Adipocyte (in vitro differentiated cells): ENCODE data around the gene PDZRN3.
A peak's percentile ranks its signal among the peaks of the same experiment; 100 is the strongest.

ENCODE experiments used
- DNase-seq: peaks from one replicate; pipeline ENCODE4 v3.0.0-alpha.2; 2015; ENCODE audit warnings: low read depth
- H3K27me3 ChIP-seq: replicated peaks from 2 replicates; pipeline ENCODE4 v1.7.0; 2013; ENCODE audit warnings: mild to moderate bottlenecking, low read length, moderate library complexity; ENCODE audit not compliant: control insufficient read depth, insufficient read depth
- H3K36me3 ChIP-seq: 2 replicates; pipeline ENCODE4 v1.7.0; 2013; ENCODE audit warnings: low read length, mild to moderate bottlenecking, moderate library complexity; ENCODE audit not compliant: control insufficient read depth, insufficient read depth, severe bottlenecking
- H3K4me1 ChIP-seq: 2 replicates; pipeline ENCODE4 v1.7.0; 2013; ENCODE audit warnings: mild to moderate bottlenecking, low read length, moderate library complexity; ENCODE audit not compliant: control insufficient read depth, insufficient read depth
- H3K4me3 ChIP-seq: 2 replicates; pipeline ENCODE4 v1.7.0; 2013; ENCODE audit warnings: mild to moderate bottlenecking, low read length, moderate library complexity
- H3K9ac ChIP-seq: 2 replicates; pipeline ENCODE4 v1.7.0; 2013; ENCODE audit warnings: mild to moderate bottlenecking, low read length, moderate library complexity
- H3K9me3 ChIP-seq: 2 replicates; pipeline ENCODE4 v1.7.0; 2013; ENCODE audit warnings: mild to moderate bottlenecking, low read length, moderate library complexity; ENCODE audit not compliant: control insufficient read depth

Gene PDZRN3

DNA sequence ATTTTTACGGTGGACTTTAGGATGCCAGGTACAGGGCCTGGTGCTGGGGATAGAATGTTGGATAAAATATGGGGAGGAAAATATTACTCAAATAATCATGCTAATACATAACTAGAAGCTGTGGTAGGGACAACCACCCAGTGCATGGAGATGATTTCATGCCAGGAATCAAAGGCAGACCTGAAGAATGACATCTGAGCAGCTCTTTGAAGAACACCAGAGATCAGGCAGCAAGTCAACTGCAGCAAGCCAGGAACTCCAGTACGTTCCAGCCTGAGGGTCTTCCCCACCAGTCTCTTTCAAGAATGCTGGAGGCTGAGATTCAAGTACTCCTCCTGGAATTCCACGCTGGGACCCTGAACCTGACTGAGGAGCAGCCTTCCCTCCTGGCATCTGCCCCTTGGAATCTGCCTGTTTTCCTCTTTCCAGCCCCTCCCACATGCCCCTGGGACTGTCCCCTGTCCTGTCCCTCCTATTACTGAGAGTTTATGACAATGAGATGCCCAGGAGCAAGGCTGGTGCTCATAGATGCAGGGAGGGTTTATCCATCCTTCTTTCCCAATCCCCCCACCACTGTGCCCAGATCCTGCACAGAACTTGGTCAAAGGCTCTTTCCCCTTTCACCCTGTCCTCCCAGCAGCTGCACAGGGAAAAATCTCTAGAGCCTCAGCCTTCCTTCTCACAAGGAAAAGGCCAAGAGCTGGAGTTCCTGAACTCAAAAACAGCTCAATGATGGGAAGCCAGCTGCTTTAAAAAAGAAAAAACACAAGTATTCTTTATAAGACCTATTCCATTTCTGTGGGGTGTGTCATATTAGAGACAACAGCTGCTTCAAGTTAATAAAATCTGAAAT, 68.0 kb downstream of the PDZRN3 start:
- peak overlapping the region; percentile 73 for H3K9ac ChIP-seq
- peaks cover 72% of the 10 kb centered on the region for H3K4me1 ChIP-seq
- H3K4me3 ChIP-seq = peak overlapping the region; percentile 62
- no peaks in the 10 kb centered on the region for H3K27me3 ChIP-seq
- no peaks in the 10 kb centered on the region for H3K9me3 ChIP-seq
- DNase-seq = no peak
- peaks cover 3% of the 10 kb centered on the region for H3K36me3 ChIP-seq

DNA sequence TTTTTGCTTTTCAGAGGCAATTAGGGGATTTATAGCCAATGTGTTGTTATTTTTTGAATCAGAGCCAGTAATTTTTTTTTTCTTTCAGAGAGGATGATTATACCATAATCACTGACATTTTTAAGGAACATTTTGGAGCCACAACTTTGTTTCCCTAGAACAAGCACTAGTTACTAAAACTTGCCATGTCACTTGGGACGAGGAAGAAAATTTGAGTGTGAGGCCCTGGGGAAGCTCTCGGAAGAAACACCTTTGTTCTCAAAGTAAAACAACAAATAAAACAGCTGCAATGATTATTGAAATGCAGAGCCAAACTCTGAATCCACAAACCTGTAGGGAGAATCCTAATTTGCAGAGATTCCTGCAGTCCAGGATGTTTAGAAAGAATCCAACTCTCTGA, 69.7 kb downstream of the PDZRN3 start:
- Histone ChIP-seq H3K36me3 (peaks cover 8% of the 10 kb centered on the region), H3K9ac (peak overlapping the region; percentile 48), H3K27me3 (no peaks in the 10 kb centered on the region), H3K9me3 (no peaks in the 10 kb centered on the region), H3K4me1 (peaks cover 60% of the 10 kb centered on the region), H3K4me3 (peak overlapping the region; percentile 60)
- DNase-seq = no peak

- H3K9ac ChIP-seq = no peak overlapping the region
- no peaks in the 10 kb centered on the region for H3K27me3 ChIP-seq
- H3K36me3 ChIP-seq = peaks cover 8% of the 10 kb centered on the region
- peak; percentile 36 for DNase-seq
- H3K9me3 ChIP-seq = no peaks in the 10 kb centered on the region
- no peak overlapping the region for H3K4me3 ChIP-seq
- peaks cover 50% of the 10 kb centered on the region for H3K4me1 ChIP-seq
Measured at GRCh38 chr3:73552700-73553099, 72.0 kb downstream of the PDZRN3 start.

DNA sequence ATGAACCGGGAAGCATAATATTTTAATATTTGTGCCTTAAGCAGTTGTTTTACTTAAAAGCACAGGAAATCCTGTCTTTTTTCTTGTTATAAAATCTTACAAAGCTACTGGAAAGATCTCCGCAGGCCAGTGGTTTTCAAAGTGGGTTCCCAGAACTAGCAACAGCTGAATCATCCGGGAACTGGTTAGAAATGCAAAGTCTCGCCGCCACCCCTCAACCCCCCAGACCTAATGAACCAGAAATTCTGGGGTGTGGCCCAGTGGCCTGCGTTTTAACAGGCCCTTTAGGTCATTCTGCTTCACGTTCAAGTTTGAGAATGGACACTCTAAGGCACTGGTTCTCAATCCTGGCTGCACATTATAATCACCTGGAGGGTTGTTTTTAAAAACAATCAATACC, 74.7 kb downstream of the PDZRN3 start:
- Histone ChIP-seq H3K9ac (no peak overlapping the region), H3K9me3 (no peaks in the 10 kb centered on the region), H3K4me3 (no peak overlapping the region), H3K36me3 (peaks cover 8% of the 10 kb centered on the region), H3K4me1 (peaks cover 46% of the 10 kb centered on the region), H3K27me3 (no peaks in the 10 kb centered on the region)
- no peak for DNase-seq

DNA sequence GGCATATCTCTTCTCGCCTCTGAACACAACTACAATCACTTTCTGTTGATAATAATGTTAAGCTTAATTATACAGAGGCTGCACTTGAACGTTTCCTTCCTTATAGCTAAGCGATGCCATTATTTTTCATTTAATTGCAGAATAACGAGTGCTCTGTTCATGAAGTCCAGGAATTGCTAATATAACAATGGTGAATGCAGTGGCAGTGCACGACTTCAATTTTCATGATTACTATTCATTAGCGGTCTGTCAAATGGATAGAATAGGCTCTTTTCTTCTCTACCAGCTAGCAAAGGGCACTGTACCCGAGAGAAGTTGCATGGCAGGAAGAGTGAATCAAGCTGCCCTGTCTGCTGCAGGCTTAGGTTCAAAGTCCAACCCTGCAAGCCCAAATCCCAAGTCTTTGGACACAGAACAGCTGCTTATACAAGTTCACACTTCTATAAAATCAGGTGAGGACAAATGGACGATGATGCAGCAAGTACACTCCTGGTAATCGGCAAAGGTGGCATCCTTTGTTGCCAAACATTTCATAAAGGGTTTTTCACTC, 75.6 kb downstream of the PDZRN3 start:
- Histone ChIP-seq H3K36me3 (peaks cover 8% of the 10 kb centered on the region), H3K4me1 (peaks cover 46% of the 10 kb centered on the region), H3K4me3 (no peak overlapping the region), H3K9ac (no peak overlapping the region), H3K9me3 (no peaks in the 10 kb centered on the region), H3K27me3 (no peaks in the 10 kb centered on the region)
- no peak for DNase-seq

DNA sequence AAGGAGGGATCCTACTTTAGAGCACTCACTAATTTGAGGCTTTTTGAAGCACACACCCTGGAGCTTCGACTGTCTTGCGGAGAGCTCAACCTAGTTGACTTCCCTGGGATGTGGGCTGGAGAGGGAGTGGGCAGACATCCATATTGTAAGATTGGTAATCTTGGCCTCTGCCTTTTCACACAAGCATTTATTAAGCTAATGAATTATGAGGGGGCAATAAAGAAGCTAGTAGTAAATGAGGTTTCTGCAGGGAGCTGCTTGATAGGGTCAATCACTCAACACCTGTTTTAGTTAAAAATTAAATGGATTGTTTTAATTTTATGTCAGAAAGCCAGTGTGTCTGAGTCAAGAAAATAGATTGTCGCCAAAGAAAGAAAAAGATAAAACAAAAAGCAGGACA, 76.3 kb downstream of the PDZRN3 start:
- Histone ChIP-seq H3K27me3 (no peaks in the 10 kb centered on the region), H3K4me3 (peak overlapping the region; percentile 69), H3K9ac (peak overlapping the region; percentile 84), H3K9me3 (no peaks in the 10 kb centered on the region), H3K4me1 (peaks cover 47% of the 10 kb centered on the region), H3K36me3 (peaks cover 5% of the 10 kb centered on the region)
- DNase-seq = no peak

GRCh38 chr3:73547427-73548248, 77.1 kb downstream of the PDZRN3 start:
- Histone ChIP-seq H3K27me3 (no peaks in the 10 kb centered on the region), H3K4me1 (peaks cover 50% of the 10 kb centered on the region), H3K4me3 (peak overlapping the region; percentile 69), H3K9ac (peak overlapping the region; percentile 84), H3K9me3 (no peaks in the 10 kb centered on the region), H3K36me3 (peaks cover 5% of the 10 kb centered on the region)
- peak; percentile 96 for DNase-seq

DNA sequence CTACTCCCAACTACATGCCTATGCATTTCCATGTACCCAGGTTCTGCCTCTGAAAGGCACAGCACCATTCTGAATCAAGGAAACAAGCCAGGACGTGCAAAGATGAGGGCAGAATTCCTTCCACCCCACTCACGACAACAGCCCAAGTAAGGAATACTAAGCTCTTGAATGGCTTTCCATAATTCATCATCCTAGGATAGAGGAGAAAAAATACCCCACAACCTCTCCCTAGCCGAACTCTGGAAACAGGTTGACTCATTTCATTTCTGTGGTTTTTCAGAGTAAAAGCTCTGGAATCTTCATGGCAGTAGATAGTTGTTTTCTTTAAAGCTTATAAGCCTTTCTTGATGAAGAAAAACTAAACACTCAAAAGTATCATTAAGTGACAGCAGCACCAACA, 77.8 kb downstream of the PDZRN3 start:
- Histone ChIP-seq H3K4me1 (peaks cover 47% of the 10 kb centered on the region), H3K9me3 (no peaks in the 10 kb centered on the region), H3K9ac (peak overlapping the region; percentile 84), H3K4me3 (peak overlapping the region; percentile 69), H3K27me3 (no peaks in the 10 kb centered on the region), H3K36me3 (peaks cover 5% of the 10 kb centered on the region)
- DNase-seq = peak; percentile 81

- Histone ChIP-seq H3K4me1 (peaks cover 58% of the 10 kb centered on the region), H3K4me3 (no peak overlapping the region), H3K36me3 (peaks cover 4% of the 10 kb centered on the region), H3K9ac (no peak overlapping the region), H3K27me3 (no peaks in the 10 kb centered on the region), H3K9me3 (no peaks in the 10 kb centered on the region)
- no peak for DNase-seq
Measured at GRCh38 chr3:73543412-73543811, 81.3 kb downstream of the PDZRN3 start.

DNA sequence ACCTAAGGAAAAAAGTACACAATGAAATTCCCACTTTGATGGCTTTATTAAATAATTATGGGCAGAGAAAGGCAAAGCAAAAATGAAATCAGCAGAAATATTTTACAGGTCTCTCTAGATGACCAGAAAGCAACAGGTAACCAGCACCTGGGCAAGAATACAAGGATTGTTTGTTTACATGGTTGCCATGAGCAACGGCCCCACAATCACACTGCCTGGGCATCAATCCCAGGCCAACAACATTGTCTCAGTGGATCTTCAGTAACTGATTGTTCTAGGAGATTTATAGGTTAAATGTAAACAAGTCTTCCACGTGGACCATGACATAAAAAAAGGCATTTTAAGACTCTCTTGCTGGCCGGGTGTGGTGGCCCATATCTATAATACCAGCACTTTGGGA, 82.6 kb downstream of the PDZRN3 start:
- no peak for DNase-seq
- peaks cover 4% of the 10 kb centered on the region for H3K36me3 ChIP-seq
- peaks cover 45% of the 10 kb centered on the region for H3K4me1 ChIP-seq
- H3K27me3 ChIP-seq = no peaks in the 10 kb centered on the region
- no peak overlapping the region for H3K4me3 ChIP-seq
- no peak overlapping the region for H3K9ac ChIP-seq
- H3K9me3 ChIP-seq = no peaks in the 10 kb centered on the region
